AML-193 (cell line): ENCODE results near the gene IGLL5.

Source experiments
- DNase-seq, 2 experiments: peaks; one replicate each; lab custom pipeline; 2025; lab: John Stamatoyannopoulos, UW

The IGLL5 gene

GRCh38 chr22:22938672-22939587 lies 51.3 kb downstream of the IGLL5 start:
- no peak for DNase-seq

GRCh38 chr22:22939588-22940368 lies 52.2 kb downstream of the IGLL5 start:
- DNase-seq, result no peak

GRCh38 chr22:22940961-22941605 lies 53.5 kb downstream of the IGLL5 start:
- no peak for DNase-seq

GRCh38 chr22:22941831-22942510 lies 54.4 kb downstream of the IGLL5 start:
- DNase-seq, result no peak

GRCh38 chr22:22942511-22943329 lies 55.1 kb downstream of the IGLL5 start:
- peak; percentile 31 to 44 for DNase-seq

GRCh38 chr22:22943521-22944267 lies 56.1 kb downstream of the IGLL5 start:
- DNase-seq, result no peak

GRCh38 chr22:22944268-22944985 lies 56.8 kb downstream of the IGLL5 start:
- DNase-seq, result no peak

GRCh38 chr22:22945195-22945594 lies 57.6 kb downstream of the IGLL5 start:
- DNase-seq, result no peak
